Type B pancreatic cell (in vitro differentiated cells): ENCODE data around the gene INSIG2. TPM values are rescaled to one million over a fixed set of nuclear protein-coding genes. Genes with fewer than 3 reads are reported as not detected.

Source experiments
- DNase-seq: peaks from one replicate; pipeline ENCODE4 v3.0.0; 2021; ENCODE audit warnings: mixed read lengths; ENCODE audit not compliant: unreplicated experiment; ENCODE audit errors: extremely low spot score
- H3K27ac Mint-ChIP-seq: 2 replicates; pipeline ENCODE4 v1.8.0; 2021; ENCODE audit warnings: mild to moderate bottlenecking, mixed read lengths
- H3K27me3 Mint-ChIP-seq: 2 replicates; pipeline ENCODE4 v1.8.0; 2021; ENCODE audit warnings: mixed read lengths
- H3K36me3 Mint-ChIP-seq: 2 replicates; pipeline ENCODE4 v1.8.0; 2021; ENCODE audit warnings: mixed read lengths
- H3K4me1 Mint-ChIP-seq: one replicate; pipeline ENCODE4 v1.8.0; 2021; ENCODE audit warnings: mixed read lengths; ENCODE audit not compliant: unreplicated experiment
- H3K4me3 Mint-ChIP-seq: 2 replicates; pipeline ENCODE4 v1.8.0; 2021; ENCODE audit warnings: mild to moderate bottlenecking, mixed read lengths
- H3K9me3 Mint-ChIP-seq: 2 replicates; pipeline ENCODE4 v1.8.0; 2021; ENCODE audit warnings: mixed read lengths
- total RNA-seq: library from RNA; stranded (reverse); gene quantifications from 2 replicates; pipeline ENCODE4 v1.2.1, GENCODE V29; 2021; ENCODE audit warnings: low replicate concordance
- TF ChIP-seq, protein P1 (sequence below): fragments of 200-600 bp; sonication (generic); conservative IDR thresholded peaks from 2 replicates; pipeline ENCODE4 v1.5.0; 2021; ENCODE audit warnings: antibody characterized with exemption, mild to moderate bottlenecking

Gene INSIG2
- total RNA-seq, 1 donor from 2014 or later = 18.7 TPM

DNA sequence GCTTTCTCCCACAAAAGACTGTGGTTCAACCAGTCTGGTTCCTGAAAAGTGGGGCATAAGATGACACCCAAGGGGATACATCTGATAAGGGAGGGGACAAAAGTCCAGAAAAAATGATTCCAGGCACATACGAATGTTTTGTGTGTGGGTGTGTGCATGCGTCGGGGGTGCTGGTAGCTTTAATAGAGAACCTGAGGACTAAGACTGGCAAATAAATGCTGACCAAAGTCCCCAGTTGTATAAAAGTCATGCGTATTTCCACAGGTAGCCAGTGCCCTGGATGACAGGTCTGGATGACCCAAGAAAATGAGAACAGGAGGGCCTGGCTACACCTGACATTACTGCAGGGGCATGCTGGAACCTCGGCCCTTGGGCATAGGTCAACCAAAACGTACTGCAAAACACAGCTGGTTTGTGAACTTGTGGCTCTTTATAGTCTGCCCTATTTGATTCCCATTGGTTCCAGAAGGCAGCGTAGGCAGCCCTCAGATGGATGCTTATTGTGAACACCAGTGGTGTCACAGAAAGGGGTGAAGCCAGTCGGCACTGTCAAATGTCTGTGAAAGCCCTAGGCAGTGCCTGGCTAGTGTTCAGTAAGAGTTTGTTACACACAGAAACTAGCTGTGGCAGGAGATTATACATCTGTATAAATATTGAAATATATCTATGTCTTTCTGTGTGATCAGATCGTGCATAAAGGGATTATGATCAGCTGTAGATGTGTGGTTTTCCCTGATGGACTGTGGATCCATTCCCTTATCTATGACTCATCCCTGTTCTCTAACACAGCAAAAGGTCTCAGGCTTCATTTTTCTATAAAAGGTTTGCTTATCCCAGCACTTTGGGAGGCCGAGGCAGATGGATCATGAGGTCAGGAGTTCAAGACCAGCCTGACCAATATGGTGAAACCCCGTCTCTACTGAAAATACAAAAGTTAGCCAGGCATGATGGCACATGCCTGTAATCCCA, 58.3 kb downstream of the INSIG2 start:
- H3K4me1 Mint-ChIP-seq = no peaks in the 10 kb centered on the region
- DNase-seq = no peak
- TF ChIP-seq, protein P1, sequence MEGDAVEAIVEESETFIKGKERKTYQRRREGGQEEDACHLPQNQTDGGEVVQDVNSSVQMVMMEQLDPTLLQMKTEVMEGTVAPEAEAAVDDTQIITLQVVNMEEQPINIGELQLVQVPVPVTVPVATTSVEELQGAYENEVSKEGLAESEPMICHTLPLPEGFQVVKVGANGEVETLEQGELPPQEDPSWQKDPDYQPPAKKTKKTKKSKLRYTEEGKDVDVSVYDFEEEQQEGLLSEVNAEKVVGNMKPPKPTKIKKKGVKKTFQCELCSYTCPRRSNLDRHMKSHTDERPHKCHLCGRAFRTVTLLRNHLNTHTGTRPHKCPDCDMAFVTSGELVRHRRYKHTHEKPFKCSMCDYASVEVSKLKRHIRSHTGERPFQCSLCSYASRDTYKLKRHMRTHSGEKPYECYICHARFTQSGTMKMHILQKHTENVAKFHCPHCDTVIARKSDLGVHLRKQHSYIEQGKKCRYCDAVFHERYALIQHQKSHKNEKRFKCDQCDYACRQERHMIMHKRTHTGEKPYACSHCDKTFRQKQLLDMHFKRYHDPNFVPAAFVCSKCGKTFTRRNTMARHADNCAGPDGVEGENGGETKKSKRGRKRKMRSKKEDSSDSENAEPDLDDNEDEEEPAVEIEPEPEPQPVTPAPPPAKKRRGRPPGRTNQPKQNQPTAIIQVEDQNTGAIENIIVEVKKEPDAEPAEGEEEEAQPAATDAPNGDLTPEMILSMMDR = no peak
- no peak overlapping the region for H3K4me3 Mint-ChIP-seq
- no peaks in the 10 kb centered on the region for H3K36me3 Mint-ChIP-seq
- no peak overlapping the region for H3K27ac Mint-ChIP-seq
- no peaks in the 10 kb centered on the region for H3K27me3 Mint-ChIP-seq
- no peaks in the 10 kb centered on the region for H3K9me3 Mint-ChIP-seq

DNA sequence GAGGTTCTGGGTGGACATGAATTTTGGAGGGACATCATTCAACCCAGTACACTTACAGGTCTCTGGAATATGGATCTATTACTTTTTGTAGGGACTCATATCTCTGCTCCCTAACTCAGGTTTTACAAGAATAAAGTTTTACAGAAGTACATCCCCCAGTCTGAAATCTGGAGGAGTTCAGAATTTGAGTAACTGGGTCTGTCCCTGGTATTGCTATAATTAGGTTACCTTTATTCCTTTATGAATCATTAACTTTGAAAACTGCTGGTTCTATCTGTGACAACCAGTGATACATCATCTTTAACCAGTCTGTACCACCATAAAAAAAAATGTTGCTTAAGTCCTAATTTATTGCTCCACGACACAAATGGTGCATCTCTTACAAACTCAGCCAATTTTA, 59.9 kb downstream of the INSIG2 start:
- H3K9me3 Mint-ChIP-seq = no peaks in the 10 kb centered on the region
- H3K36me3 Mint-ChIP-seq = no peaks in the 10 kb centered on the region
- no peaks in the 10 kb centered on the region for H3K4me1 Mint-ChIP-seq
- DNase-seq = no peak
- TF ChIP-seq, protein P1 = no peak
- no peak overlapping the region for H3K27ac Mint-ChIP-seq
- no peaks in the 10 kb centered on the region for H3K27me3 Mint-ChIP-seq
- H3K4me3 Mint-ChIP-seq = no peak overlapping the region

DNA sequence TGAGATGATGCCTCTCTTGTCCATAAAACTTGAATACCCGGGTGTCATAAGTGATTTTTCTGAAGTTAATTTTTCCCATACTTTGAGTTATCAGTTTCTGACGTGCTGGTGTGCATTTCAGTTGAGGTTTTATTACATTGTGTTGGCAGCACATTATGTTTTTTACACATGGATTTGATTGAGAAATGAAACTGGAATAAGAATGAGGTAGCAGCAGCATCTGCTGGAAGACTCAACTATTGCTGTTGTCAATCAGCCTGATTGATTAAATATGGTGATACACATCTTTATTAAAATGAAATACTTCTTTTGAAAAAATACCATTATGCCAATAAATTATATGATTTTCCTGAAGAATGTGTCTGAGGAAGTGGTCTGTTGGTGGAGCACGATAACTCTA, 60.5 kb downstream of the INSIG2 start:
- no peak for DNase-seq
- Mint-ChIP-seq H3K27me3 (no peaks in the 10 kb centered on the region), H3K4me1 (no peaks in the 10 kb centered on the region), H3K4me3 (no peak overlapping the region), H3K36me3 (no peaks in the 10 kb centered on the region), H3K9me3 (no peaks in the 10 kb centered on the region), H3K27ac (no peak overlapping the region)
- TF ChIP-seq, protein P1 = no peak

DNA sequence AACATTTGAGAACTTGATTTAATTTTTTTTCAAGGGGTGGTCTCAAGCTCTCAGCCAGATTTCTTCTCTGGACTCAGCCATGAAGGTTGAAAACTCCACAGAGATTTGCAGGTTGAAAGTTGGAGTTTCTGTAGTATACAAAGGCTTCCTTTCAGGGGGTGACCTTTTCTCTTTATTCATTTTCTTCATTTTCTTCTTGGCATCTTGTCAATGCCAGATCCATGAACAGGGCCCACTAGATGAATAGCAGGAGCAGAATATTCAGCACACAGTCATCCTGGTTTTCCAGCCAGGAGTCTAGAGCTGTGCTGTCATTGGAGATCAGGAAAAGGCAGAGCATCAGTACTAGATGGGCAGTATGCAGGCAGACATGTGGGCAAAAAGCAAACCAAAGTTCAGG, 62.0 kb downstream of the INSIG2 start:
- no peak for DNase-seq
- Mint-ChIP-seq H3K36me3 (no peaks in the 10 kb centered on the region), H3K27me3 (no peaks in the 10 kb centered on the region), H3K4me1 (no peaks in the 10 kb centered on the region), H3K4me3 (no peak overlapping the region), H3K27ac (no peak overlapping the region), H3K9me3 (no peaks in the 10 kb centered on the region)
- TF ChIP-seq, protein P1 = no peak

DNA sequence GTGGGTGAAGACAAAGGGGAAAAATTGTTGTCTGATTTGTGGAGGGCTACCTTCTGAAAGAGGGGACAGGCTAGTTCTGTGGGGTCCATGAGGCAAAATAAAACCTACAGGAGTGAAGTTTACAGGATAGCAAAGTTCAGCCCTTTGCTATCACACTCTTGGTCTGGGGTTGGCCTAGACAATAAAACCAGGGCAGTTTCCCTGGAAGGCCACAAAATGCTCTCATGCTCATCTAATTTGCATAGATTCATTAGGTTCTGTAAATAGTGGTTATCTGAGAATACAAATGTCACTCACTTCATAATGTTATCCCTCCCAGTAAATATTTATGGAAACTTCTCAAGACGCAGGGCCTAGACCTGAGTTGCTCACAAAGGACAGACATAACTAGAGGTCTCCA, 63.6 kb downstream of the INSIG2 start:
- DNase-seq = no peak
- H3K36me3 Mint-ChIP-seq = no peaks in the 10 kb centered on the region
- no peaks in the 10 kb centered on the region for H3K27me3 Mint-ChIP-seq
- no peaks in the 10 kb centered on the region for H3K9me3 Mint-ChIP-seq
- no peaks in the 10 kb centered on the region for H3K4me1 Mint-ChIP-seq
- no peak overlapping the region for H3K27ac Mint-ChIP-seq
- H3K4me3 Mint-ChIP-seq = no peak overlapping the region
- TF ChIP-seq, protein P1 = no peak
